IPS DF 19.7 (cell line): ENCODE measurements around the gene BHLHA15.

Experiments
- DNase-seq: peaks from one replicate; pipeline ENCODE4 v3.0.0-alpha.2; 2013; ENCODE audit warnings: low read depth, low spot score

Gene BHLHA15

DNA sequence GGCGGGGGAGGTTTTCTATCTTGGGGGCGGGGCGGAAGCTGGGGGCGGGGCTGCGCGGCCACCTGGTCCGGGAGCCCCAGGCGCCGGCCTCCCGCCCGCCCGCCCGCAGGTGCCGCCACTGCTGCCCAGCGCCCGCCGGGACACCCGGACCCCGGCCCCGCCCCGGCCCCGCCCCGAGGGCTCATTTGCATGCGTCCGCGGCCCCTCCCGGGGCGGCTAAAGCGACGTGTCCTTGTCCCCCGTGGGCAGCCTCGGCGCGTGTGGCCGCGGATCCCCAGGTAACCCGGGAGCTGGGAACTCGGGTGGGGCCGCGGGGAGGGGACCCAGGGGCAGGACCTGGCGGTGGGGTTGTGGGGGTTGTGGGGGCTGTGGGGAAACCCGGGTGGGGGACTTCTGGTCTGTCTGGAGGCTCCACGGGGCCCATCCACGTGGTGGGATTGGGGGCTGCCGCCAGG is at the start of gene BHLHA15:
Gene BHLHA15 (plus strand): TSS at position 219 of the 455 bp plus-strand sequence. CDS start 871 bp downstream, outside the sequence.
- no peak for DNase-seq

DNA sequence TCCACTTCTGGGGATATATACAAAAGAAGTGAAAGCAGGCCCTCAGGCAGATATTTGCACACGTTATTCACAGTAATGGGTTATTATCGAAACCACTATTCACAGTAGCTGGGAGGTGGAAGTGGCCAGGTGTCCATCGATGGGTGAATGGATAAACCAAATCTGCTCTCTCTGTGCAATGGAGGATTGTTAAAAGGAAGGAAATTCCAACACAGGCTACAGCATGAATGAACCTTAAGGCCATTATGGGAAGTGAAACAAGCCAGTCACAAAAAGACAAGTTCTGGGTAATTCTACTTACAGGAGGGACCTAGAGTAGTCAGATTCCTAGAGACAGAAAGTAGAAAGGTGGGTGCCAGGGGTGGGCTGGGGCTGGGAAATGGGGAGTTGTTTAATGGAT is 48.5 kb upstream of the BHLHA15 start:
- DNase-seq = no peak

- DNase-seq = no peak
These were observed 48.0 kb upstream of the BHLHA15 start for GRCh38 chr7:98163269-98163668.

DNA sequence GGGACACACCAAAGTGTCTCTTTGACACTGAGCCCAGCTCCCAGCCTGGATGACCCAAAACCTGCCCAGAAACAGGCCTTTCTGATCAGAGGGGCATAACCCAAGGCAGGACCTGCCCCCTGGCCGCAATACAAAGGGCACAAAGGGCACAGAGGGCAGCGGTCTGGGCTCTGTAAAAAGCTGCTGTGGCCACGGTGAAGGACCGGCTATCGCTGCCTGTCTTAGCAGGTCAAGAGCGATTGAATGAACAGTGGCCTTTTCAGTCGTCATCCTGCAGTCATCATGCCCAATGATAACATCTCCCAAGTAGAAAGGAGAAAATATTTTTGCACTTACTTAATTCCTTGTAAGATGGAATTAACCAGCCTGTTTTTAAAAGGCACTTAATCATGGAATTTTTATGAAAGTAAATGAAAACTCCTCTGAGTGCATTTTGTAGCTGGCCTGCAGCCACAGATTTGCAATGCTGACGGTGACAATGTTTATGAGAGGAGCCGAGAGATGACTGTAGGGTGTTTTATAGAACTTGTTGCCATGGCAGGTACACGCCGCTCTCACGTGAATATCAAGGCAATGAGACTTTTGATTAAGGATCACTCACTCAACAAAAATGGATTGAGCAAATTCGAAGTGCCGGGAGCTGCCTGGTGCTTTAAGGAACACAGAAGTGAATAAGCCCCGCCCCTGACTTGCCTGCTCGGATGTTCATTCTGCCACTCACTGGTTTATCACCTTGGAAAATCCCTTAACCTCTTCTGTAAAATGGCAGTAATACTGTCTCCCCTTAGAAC is 47.3 kb upstream of the BHLHA15 start:
- no peak for DNase-seq

DNA sequence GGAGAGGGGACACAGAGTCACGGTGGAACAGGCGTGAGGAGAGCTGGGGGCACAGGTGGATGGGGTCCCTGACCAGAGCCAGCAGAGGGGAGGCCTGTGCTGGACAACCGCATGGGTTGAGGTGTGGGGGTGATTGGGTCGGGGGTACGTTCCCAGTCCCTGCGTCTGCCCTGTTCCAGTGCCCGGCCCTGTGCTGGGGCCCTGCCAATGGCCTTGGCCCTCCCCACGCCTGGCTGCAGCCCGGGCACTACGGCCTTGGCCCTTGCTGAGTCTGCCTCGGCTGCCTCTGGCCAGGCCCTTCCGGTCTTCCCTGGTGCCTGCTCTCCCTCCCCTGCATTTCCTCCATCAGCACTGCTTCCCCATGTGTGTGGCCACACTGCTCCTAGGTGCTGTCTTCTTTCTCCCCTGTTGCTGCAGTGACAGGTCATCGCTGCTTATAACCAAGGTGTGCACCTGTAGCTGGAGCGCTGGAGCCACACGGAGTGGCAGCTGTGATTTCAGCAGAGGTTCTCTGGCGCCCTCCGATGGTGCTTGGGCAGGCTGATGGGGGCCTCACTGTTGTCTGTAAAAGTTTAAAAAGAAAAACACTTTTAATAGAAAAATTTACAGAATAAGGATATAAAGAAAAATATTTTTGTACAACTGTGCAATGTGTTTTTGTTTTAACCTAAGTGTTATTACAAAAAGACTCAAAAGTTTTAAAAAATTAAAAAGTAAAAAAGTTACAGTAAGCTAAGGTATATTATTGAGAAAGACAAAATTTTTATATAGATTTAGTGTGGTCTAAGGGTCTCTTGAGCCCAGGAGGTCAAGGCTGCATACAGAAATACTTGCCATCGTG is 45.2 kb upstream of the BHLHA15 start:
- no peak for DNase-seq

DNA sequence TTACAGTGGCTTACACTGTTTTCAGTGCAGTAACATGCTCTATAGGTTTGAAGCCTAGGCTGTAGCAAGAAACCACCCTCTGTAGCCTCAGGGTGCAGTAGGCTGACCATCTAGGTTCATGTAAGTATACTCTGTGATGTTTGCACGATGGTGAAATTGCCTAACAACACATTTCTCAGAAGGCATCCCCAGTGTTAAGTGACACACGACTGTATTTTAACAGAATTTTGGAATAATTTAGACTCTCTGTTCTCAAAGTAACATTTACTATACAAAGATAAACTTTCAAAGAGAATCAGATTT is 44.6 kb upstream of the BHLHA15 start:
- no peak for DNase-seq

- no peak for DNase-seq
These were observed 43.6 kb upstream of the BHLHA15 start for GRCh38 chr7:98167653-98168052.

DNA sequence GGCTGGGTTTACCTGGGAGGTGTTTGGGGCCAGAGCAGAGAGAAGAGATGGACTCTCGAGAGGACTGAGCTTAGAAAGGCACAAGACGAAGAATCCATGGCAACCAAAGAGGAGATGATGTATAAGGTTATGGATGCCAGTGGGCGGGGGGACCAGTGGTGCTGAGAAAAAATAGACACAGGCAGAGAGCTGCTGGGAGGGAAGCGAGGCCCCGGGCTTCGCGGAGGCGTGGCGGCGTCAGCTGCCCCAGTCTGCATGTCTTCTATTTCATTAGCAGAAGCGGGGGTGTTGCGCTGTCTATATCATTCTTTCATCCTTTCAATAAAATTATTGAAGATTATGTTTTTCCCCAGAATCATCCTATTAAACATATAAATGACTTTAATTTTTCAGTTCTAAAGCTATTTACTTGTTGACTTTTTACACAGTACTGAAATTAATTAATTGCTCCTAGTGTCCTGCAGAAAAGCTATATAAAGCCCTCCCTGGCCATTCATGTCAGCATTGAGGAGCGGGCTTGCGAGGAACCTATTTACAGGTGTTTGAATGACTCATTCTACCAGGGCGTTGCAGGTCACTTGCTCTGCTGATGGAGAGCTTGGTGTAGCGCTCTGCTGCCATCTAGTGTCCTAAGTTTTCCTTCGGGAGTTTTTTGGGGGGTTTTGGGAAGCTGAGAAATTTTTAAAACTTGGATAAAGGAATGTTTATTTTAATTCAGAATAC is 42.9 kb upstream of the BHLHA15 start:
- peak; percentile 54 for DNase-seq

GRCh38 chr7:98168904-98169621 is 42.2 kb upstream of the BHLHA15 start:
- DNase-seq = no peak

DNA sequence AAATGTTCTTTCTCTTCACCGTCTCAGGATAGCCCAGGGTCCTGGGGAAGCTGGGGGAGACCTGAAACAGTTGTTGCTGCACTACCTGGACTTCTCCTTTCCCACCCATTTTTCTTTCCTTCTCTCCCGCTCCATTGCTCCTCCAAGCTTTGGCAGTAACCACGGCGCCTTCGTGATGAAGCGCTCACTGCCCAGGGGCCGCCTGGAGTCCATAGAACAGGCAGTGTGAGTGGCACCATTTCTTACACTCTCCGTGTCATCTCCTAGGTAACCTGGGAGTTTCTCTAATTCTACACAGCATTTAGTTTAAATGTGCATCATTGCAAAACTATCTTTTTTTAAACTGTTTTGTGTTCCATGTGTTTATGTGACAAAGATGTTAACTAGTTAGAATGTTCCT is 40.3 kb upstream of the BHLHA15 start:
- DNase-seq = no peak

GRCh38 chr7:98171449-98171848 is 39.8 kb upstream of the BHLHA15 start:
- DNase-seq = no peak

DNA sequence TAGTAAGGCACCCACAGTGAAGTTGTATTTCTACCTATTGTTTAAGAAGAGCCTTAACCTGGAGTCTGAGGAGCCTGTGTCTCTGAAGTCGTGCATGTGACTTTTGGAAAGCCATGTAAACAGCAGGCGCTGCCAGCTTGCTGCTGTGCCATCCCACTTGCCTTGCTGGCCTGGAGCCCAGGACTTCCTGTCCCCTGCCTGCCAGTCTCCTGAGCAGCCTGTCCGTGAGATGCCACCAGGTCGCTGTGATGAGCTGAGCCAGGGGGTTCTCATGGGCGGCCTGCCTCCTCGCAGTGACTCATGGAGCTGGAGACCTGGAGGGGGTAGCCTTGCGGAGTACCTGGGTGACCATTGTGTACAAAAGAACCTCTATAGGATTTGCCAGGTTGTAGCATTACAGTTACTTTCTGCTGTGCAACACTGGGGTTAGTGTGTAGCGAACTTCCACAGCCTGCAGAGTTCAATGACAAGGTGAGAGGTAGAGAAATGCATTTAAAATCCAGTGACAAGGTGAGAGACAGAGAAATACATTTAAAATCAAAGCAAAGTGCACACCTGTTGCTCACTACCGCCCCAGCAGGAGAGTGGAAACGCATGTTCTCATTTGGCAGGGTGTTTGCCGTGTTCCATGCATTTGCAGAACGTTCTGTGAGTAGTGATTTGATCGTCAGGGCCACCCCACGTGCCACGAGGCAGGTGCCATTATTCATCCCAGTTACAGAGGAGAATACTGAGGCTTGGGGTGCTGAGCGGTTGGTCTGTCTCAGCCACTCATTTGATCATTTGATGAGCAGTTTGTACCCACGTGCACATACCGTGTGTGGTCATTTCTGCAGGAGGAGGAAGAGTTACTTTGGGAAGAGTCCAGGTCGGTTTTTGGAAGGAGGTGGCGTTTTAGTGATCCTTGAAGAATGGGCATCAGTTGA is 36.6 kb upstream of the BHLHA15 start:
- no peak for DNase-seq

GRCh38 chr7:98175260-98175940 is 35.8 kb upstream of the BHLHA15 start:
- DNase-seq = no peak

GRCh38 chr7:98177553-98177952 is 33.7 kb upstream of the BHLHA15 start:
- DNase-seq = no peak

GRCh38 chr7:98178321-98178720 is 32.9 kb upstream of the BHLHA15 start:
- no peak for DNase-seq

DNA sequence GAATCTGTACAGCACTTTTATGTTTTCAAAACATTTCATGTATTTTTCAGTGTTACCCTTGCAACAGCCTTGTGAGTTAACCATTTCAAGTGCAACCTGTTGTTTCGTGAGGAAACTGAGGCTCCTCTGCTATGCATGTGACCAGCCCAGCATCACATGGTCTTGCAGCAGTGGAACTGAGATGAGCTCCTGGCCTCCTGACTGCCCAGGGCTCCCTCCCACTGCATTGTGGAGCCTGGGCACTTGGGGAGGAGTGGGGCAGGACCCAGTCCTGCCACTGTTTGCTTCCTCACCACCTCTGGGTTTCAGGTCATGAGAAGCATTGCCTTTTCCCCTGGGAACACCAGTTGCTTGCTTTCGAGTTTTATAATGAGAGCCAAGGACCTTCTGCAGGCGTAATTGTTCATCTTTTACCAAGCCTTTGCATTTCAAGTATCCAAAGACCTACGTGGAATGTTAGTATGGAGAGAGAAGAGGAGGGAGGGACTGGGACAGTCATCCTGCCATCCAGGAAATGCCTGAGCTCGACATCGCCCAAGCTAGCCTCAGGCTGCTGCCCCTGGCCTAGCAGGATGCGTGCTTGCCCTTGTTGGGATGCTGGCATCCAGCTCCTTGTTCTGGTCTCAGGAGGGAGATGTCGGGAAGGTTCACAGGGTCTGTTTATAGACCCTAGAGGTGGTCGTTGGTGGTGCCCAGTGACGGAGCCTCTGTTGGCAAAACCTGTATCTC is 32.3 kb upstream of the BHLHA15 start:
- no peak for DNase-seq

GRCh38 chr7:98180751-98181150 is 30.5 kb upstream of the BHLHA15 start:
- no peak for DNase-seq

DNA sequence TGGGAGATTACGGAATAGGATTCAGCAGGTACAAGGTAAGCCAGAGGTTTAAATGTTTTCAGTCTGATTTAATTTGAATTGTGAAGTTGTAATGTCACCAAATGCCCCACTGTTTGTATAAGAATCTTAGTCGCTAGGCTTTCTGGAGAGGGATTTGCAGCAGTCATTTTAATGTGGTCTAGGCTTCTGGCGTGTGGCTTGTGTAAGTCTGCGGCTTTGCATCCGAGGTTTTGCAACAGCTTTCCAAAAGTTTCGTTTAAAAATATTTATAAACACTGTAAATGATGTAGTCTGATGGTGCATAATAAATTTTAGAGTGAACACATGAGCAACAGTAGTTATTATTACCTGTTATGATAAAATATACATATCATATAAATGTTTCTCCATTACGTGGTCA is 26.1 kb upstream of the BHLHA15 start:
- DNase-seq = no peak

- DNase-seq = no peak
These were observed 24.6 kb upstream of the BHLHA15 start for GRCh38 chr7:98186452-98187137.
